ENCODE results near the gene VEPH1.

The VEPH1 gene

GRCh38 chr3:157502916-157503595, at the start of gene VEPH1:
TSS of gene VEPH1 (minus strand) at chr3:157503416. CDS start at chr3:157495349, 8,067 bp downstream.
- DNase-seq = no peak

DNA sequence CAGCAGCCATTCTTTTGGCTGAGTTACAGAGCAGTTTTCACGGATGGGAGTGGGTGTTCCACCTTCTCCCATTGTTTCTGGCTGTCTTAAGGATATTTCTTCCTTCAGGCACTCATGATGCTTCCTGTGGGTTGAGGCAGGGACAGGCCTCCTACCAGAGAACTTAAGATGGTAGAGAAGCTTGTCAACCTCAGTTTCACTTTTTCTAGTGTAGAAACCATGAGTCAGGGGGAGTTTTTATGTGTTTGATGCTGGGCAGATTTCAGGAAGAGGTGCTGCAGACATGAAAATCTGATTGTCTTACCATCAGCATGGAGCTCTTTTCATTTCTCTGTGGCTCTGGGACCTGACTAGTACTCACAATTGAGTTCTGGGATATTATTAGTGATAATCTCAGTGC, 48.7 kb upstream of the VEPH1 start:
- DNase-seq = no peak

- no peak for DNase-seq
Measured at GRCh38 chr3:157549498-157549897, 46.3 kb upstream of the VEPH1 start.

DNA sequence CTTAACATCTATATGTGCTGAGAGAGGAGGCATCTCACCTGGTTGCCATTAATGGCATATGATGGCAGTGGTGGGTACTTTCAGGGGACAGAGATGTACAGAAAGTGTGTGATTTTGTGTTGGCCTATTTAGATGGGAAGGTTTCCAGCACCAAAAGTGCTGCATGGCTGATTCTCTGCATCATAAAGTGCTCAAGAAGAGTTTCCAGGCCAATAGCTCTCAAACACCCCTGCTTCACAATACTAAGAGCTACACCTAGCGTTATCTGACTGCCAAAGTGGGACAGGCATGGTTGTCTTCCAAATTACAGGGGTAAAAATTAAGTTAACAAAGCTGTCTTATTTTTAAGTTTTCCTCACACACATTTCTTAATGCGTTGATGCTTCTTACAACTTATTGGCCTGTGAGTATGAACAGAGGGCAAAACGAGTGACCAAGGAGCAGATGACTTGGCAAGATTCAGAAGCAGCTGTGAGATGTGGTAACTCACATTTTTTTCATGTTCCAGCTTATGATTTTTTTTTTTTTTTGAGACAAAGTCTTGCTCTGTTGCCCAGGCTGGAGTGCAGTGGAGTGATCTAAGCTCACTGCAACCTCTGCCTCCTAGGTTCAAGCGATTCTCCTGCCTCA, 41.4 kb upstream of the VEPH1 start:
- DNase-seq = no peak

GRCh38 chr3:157543501-157544035, 40.4 kb upstream of the VEPH1 start:
- DNase-seq = no peak

GRCh38 chr3:157542711-157543500, 39.7 kb upstream of the VEPH1 start:
- no peak for DNase-seq

GRCh38 chr3:157541506-157542236, 38.5 kb upstream of the VEPH1 start:
- no peak for DNase-seq

- no peak for DNase-seq
Measured at GRCh38 chr3:157540656-157541055, 37.4 kb upstream of the VEPH1 start.

GRCh38 chr3:157535667-157536066, 32.5 kb upstream of the VEPH1 start:
- no peak for DNase-seq

DNA sequence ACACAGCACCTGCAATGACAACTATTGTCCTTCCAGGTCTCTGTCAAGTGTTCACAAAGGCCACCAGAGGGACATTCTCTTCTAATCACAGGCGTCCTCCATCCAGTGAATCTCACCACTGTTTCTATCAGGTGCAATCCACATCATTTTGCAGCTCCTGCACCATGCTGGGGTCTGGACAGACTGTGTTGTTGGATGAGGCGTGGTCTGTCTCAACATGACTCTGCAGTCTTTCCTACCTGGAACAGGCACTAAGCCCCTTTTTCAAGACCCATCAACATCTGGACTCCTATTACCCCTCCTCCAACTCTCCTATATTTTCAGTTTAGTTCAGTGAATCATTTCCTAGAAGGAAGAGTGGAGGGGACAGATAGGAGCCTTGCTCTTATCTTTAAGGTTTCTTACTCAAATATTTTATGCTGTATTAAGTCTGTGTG, 31.5 kb upstream of the VEPH1 start:
- DNase-seq = no peak

- no peak for DNase-seq
Measured at GRCh38 chr3:157533298-157534070, 30.3 kb upstream of the VEPH1 start.

DNA sequence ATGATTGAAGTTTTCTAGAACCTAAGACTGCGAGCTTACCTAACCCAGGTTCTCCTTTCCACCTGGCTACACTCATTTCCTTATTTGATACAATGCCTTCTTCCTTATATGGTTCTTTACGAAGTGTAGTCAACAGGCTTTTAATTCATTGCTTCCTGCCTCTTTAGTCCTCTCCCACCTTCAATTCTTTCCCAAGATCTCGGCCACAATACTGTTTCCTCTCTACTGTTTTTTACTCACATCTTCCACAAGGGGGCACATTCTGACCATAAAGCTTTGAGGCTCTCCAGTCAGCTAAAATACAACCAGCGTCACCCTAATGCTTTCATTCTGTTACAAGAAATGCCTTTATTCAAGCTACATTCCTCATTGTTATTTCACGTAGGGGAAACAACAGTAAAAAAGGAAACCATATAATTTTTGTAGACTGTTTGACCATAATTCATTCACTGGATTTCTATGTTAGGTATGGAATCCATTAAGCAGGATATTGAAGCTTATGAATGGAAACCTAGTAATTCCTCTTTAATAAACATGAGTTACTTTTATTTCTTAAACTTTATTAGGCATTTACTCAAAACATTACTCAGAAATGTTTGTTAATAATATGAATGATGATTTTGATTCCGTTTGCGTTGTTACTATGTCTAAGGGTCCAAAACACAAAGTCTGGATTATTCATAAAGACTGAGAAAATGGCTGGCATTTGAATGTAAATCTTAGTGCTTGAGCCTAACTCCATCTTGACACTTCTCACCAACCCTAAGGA, 29.5 kb upstream of the VEPH1 start:
- DNase-seq = no peak

- DNase-seq = no peak
Measured at GRCh38 chr3:157531771-157532170, 28.6 kb upstream of the VEPH1 start.

- no peak for DNase-seq
Measured at GRCh38 chr3:157531301-157531660, 28.1 kb upstream of the VEPH1 start.

GRCh38 chr3:157530637-157531300, 27.6 kb upstream of the VEPH1 start:
- DNase-seq = no peak

GRCh38 chr3:157529751-157530150, 26.5 kb upstream of the VEPH1 start:
- DNase-seq = no peak

DNA sequence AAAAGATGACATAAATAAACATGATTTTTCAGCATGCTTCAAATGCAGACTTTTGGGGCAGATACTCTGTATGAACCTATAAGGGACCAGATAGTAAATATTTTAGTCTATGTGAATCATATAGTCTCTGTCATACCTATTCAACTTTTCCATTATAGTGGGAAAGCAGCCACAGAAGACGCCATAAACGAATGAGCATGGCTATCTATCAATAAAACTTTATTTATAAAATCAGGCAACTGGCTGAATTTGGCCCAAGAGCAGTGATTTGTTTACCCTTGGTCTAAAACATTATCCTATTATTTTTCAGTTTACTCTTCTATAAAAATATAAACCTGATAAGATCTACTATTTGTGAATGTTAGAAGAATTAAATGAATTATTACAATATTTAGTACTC, 25.9 kb upstream of the VEPH1 start:
- no peak for DNase-seq

DNA sequence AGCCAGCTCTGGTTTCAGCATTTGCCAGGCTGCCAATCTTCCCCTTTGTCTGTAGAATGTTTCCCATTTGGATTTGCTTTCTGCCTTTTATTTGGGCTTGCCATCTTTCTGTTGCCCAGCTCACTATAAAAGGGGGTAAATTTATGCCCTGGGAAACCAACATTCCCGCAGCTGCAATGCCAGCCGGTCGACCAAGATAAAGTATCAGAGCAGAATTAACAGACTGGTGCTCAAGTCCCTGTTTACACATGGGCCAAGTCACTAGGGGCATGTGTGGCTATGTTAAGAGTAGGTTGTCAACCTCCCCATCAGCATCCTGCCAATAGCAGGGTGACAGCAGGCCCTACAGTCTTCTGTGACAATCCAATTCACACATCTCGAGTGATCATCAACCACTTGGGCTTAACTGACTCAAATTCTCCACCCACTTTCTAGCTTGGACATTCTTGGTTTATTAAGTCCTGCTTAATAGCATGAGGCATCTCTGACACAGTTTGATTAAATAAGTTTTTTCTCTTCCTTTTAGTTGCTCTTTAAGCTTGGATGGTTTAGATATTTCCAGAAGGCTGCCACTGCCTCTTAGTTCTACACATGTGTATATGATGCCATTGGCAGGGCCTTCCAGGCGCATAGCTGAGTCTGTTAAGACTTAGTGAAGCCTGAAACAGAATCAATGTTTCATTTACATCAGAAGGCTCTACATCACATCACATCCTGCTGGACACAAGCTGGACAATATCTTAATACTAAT, 24.1 kb upstream of the VEPH1 start:
- DNase-seq = no peak

DNA sequence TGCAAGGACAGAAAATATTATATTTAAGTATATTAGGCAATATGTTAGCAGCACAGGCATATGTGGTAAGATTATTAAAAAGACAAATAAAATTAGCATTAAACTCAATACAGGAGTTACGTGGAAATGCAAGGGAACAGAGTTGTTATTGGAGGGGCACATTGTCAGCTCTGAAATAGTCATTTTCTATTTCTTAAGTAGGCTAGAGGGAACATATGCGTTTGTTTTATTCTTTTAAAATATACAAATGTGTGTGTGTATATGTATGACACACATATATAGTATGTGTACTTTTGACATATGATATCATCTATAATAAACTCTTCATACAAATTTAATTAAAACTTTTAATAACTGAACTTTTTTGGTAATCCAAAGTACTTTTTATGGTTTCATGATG, 22.8 kb upstream of the VEPH1 start:
- DNase-seq = no peak

DNA sequence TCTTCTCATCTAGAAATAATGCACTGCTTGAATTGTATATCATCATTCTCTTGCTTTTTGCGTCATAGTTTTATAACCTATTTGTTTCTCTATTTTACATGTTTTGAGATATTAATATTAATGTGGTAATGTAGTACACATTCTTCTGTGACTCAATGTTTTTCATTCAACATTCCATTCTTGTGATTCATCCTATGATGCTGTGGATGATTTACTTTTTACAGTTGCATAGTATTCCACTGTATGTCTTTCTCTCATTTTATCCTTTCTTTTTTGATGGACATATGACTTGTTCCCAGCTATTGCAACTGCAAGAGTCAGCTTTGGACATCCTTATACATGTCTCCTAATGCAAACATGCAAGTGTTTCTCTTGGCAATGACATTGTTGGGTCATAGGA, 20.6 kb upstream of the VEPH1 start:
- DNase-seq = no peak
